Activated CD4-positive, CD25-positive, alpha-beta regulatory T cell treated with anti-CD3 and anti-CD28 coated beads, Interleukin-2, amount 50 U/mL, for 16 hours (primary cell): ENCODE data around the gene TMEM11.
A peak's percentile ranks its signal among the peaks of the same experiment; 100 is the strongest.

ENCODE experiments used
- DNase-seq: peaks from one replicate; pipeline ENCODE4 v3.0.0-alpha.2; 2020; ENCODE audit warnings: low read depth, low spot score

The TMEM11 gene

DNA sequence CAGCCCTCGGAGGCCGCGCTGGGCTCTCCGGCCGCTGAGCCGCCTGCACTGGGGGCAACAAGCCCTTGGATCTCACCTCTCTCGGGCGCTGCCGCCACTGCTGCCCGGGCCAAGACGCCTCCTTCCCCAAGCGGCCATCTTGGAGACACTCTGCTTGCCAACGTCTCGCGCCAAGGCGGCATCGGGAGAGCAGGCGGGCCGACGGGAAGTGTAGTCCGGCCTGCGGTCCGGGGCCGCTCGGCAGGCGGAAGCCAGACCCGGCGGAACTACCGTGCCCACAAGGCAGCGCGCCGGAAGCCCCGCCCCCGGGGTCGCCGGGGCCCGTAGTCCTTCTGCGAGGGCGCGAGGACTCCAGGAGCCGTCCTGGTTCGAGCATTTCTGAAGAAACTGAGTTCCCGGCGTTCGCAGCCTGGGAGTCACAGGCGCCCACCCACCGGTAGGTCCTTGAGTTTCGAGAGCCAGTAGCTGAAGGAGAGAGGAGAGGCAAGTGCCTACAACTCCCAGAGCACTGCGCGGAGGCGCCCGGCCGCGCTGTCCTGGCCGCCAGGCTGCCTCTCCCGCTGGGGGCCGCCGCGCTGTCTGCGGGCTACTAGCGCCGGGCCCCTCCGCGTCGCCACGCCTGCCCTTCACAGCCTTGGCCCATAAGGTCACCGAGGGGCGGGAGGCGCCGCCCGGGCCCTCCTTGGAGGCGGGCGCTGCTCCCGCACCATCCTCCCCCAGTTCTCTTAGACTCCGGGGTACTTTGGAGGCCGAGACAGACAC, at the start of gene TMEM11:
TMEM11 (minus strand) TSS at position 147 of the 762 bp plus-strand sequence; CDS start at position 138, 9 bp downstream.
- peak; percentile 92 for DNase-seq

DNA sequence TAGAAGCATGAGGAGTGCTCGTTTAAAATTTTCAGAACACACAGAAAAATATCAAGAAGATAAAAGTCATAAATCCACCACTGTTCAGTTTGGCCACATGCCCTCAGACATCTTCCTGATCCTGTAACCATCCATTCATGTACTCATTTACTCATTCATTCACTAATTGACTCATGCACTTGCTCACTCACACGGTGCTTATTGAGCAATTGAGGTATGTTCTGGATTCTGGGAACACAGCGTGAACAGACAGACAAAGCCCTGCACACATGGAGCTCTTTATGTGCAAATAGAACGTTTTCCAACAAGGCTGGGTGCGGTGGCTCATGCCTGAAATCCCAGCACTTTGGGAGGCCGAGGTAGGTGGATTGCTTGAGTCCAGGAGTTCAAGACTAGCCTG, 49.4 kb upstream of the TMEM11 start:
- DNase-seq: no peak

GRCh38 chr17:21262259-21262993, 48.5 kb upstream of the TMEM11 start:
- DNase-seq: no peak

DNA sequence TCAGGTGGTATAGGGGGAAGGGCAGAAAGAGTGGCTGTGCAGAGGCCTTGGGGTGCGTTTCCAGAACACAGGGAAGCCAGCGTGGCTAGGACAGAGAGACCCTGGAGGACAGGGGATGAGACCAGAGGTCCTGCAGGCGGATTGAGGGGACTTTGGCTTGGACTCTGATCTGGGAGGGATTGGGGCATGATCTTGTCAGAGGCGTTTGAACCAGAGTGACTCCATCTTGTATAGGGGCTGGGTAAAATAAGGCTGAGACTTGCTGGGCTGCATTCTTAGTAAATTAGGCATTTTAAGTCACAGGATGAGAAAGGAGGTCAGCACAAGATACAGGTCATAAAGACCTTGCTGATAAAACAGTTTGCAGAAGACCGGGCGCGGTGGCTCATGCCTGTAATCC, 44.6 kb upstream of the TMEM11 start:
- DNase-seq: no peak

DNA sequence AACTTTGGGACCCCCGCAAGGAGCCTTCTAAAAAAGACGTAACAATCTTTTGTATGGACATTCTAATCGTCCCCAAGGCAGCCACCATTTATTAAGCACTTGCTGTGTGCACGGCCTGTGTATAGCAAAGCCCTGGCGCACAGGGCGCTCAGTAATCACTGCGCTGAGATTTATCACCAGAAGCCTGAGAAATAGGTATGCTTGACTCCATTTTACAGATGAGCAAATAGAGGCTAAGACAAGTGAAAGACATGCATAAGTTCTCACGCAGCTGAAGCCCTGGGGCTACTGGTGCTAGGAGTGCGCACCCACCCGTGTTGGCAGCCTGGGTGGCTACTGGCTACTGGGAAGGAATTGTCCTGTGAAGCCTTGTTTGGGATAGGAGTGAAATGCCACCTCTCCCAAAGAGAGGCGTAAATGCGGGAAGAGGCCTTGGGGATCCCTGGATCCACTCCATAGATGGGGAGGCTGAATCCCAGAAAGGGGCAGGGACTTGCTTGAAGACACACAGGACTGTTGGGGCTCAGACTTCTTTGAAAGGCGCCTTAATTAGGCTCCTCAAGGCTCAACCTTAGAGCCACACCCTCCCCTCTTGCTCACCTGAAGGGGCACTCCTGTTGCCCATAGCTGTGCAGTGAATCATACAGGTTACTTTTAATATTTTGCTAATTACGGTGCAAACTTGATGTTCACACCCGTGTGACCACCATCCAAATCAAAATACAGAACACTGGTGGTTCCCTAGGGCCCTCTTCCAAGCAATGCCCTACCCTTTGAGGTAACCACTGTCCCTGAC, 39.9 kb upstream of the TMEM11 start:
- DNase-seq: no peak

- DNase-seq: peak; percentile 60
These were observed 39.1 kb upstream of the TMEM11 start, which contains the start of gene NATD1 for GRCh38 chr17:21252796-21253645. TSS of gene NATD1 (minus strand) at chr17:21253410. CDS start at chr17:21253264, 146 bp downstream.

- no peak for DNase-seq
These were observed 38.4 kb upstream of the TMEM11 start for GRCh38 chr17:21252289-21252795.

DNA sequence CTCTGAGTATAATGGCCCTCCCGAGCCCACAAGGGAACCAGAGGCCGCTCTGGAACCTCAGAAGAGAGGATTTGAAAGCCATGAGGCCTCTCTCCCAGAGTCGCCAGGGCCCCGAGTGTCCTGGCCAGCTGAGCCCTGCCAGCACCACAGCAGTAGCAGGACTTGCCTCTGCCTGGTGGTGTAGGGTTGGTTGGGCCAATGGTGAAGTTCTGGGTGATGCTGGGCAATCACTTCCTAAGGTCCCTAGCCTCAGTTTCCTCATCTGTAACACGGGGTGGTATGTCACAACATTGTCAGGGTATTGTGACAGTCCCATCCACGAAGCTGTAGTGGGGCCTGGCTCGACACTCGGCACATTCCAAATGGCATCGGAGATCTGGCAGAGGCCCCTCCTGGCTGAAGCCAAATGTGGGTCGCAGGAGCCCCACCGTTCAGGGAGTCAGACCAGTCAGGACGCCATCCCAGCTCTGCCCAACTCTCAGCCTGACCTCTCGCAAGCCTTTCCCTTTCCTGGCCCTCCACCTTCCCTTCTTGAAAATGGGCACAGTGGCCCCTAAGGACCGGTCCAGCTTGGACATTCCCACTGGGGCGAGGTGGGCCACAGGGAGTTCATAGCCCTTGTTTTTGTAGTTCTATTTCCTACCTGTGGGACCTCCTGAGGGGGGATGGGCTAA, 37.5 kb upstream of the TMEM11 start:
- DNase-seq: no peak

GRCh38 chr17:21250854-21251253, 36.9 kb upstream of the TMEM11 start:
- no peak for DNase-seq

- no peak for DNase-seq
These were observed 36.2 kb upstream of the TMEM11 start for GRCh38 chr17:21249920-21250703.

GRCh38 chr17:21249086-21249795, 35.3 kb upstream of the TMEM11 start:
- DNase-seq: no peak

DNA sequence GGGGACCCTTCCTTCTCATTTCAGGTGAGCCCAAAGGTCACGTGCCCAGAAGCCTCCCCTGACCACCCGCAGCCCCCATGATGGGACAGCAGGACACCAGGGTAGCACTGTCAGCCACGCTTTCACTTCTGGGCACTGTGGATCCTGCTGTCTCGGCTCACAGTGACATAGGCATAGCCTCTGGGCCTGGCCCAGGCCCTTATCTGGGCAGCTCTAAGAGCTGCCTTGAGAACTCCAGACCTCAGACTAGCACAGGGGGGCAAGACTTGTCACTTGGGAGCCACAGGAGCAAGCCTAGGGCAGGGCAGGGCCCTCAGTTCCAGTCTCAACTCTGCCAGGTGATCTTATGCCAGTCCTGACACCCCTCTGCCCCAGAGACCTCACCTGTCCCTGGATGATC, 34.5 kb upstream of the TMEM11 start:
- DNase-seq: no peak

DNA sequence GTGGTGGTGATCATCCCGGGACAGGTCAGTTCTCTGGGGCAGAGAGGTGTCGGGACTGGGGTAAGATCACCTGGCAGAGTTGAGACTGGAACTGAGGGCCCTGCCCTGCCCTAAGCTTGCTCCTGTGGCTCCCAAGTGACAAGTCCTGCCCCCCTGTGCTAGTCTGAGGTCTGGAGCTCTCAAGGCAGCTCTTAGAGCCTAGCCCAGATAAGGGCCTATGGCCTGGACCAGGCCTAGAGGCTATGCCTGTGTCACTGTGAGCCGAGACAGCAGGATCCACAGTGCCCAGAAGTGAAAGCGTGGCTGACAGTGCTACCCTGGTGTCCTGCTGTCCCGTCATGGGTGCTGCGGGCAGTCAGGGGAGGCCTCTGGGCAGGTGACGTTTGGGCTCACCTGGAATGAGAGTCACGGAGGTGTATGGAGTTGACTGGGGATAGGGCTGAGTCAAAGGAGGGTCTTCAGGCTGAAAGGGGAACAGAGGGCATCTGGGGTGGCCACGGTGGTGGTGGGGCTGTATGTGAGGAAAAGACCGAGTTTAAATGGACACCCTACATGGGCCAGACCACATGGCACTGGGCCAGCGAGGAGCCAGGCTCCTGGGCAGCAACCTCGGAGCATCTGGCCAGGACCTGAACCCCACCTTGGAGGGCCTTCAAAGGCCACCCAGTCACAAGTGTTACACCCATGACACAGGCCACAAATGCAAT, 33.7 kb upstream of the TMEM11 start:
- DNase-seq: no peak

DNA sequence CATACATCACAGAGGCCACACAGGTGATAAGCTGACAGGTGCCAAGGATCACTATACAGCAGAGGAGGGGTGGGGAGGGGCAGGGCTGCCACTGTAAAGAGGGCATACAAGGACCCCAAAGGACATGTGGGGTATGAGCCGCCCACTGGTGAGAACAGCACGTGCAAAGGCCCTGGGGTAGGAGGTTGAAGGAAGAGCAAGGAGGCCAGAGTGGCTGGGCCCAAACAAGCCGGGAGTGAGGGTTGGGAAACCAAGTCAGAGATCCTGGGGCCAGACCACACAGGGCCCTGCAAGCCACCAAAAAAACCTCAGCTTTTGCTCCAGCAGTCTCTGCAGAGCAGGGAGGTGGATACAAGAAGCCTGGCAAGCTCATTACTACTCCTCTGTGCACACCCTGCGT, 32.7 kb upstream of the TMEM11 start:
- no peak for DNase-seq

DNA sequence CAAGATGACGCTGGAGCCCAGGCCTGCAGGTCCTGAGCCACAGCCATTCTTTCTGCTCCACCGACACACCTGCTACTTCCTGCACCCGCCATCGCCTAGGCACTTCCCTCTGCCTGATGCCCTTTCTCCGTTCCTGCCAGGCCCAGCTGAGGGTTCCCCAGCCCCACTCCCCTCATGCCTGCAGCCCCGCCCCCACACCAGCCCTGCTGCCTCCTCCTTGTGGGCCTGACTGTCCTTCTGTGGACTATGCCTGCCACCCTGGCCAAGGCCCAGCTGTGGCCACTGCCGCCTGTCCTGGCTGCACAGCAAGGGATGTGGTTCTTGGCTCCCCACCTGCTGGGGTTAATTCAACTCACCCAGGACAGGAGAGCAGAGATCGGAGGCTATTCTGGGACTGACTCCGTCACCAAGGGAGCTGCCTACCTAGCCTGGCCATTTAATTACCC, 31.7 kb upstream of the TMEM11 start:
- no peak for DNase-seq

GRCh38 chr17:21243516-21244303, 29.7 kb upstream of the TMEM11 start:
- no peak for DNase-seq

GRCh38 chr17:21242780-21243515, 29.0 kb upstream of the TMEM11 start:
- DNase-seq: no peak
